K562 (cell line): Measurements from ENCODE around the gene ZC3H10. TPM values are rescaled to one million over a fixed set of nuclear protein-coding genes. Genes with fewer than 3 reads are reported as not detected.
A peak's percentile ranks its signal among the peaks of the same experiment; 100 is the strongest.

ENCODE experiments used
- ASH1L ChIP-seq: fragments of 450-650 bp; IDR thresholded peaks from 2 replicates; pipeline ENCODE4 v1.6.1; 2018; ENCODE audit warnings: borderline replicate concordance, mild to moderate bottlenecking, low read depth; ENCODE audit not compliant: partially characterized antibody
- BRF1 ChIP-seq: IDR thresholded peaks from 3 replicates; pipeline ENCODE4 v1.6.1; 2011; ENCODE audit warnings: borderline replicate concordance, mild to moderate bottlenecking; ENCODE audit not compliant: insufficient read length; ENCODE audit errors: extremely low read depth
- CBFA2T3 ChIP-seq: fragments of 450-650 bp; IDR thresholded peaks from 2 replicates; pipeline ENCODE4 v1.6.1; 2017
- CBX8 ChIP-seq: fragments of 200-600 bp; sonication (generic); IDR thresholded peaks from 2 replicates; pipeline ENCODE4 v1.6.1; 2012; ENCODE audit warnings: borderline replicate concordance, mixed run types, low read depth, mild to moderate bottlenecking, moderate library complexity, mixed read lengths, low read length, control low read depth, inconsistent platforms; ENCODE audit not compliant: poor library complexity, severe bottlenecking; ENCODE audit errors: extremely low read depth
- CCAR2 ChIP-seq: fragments of 200-400 bp; formaldehyde crosslinking; IDR thresholded peaks from 2 replicates; pipeline ENCODE4 v1.6.1; 2017; ENCODE audit warnings: mild to moderate bottlenecking, low read depth, low read length
- EZH2 ChIP-seq: IDR thresholded peaks from 2 replicates; pipeline ENCODE4 v1.6.1; 2012; ENCODE audit warnings: low read depth, mild to moderate bottlenecking, inconsistent platforms, low read length, borderline replicate concordance
- KLF1 ChIP-seq: fragments of 450-650 bp; IDR thresholded peaks from 2 replicates; pipeline ENCODE4 v1.6.1; 2016; ENCODE audit warnings: missing genetic modification characterization, missing compliant biosample characterization
- MAFF ChIP-seq: IDR thresholded peaks from 2 replicates; pipeline ENCODE4 v1.6.1; 2012; ENCODE audit warnings: low read length, improper control_type of control experiment
- MITF ChIP-seq: IDR thresholded peaks from 2 replicates; pipeline ENCODE4 v1.6.1; 2014; ENCODE audit warnings: antibody characterized with exemption
- RBM34 ChIP-seq: fragments of 200-400 bp; formaldehyde crosslinking; IDR thresholded peaks from 2 replicates; pipeline ENCODE4 v1.6.1; 2018; ENCODE audit warnings: low read length, borderline replicate concordance; ENCODE audit not compliant: insufficient read depth
- REST ChIP-seq, 2 experiments: fragments of 450-650 bp; formaldehyde crosslinking in 1 of 2; IDR thresholded peaks; 2 replicates each; pipeline versions ENCODE4 v1.4.0 to v1.6.1; 2014 to 2020; ENCODE audit warnings: mild to moderate bottlenecking in 2 of 2, borderline replicate concordance in 1 of 2, low read depth in 1 of 2
- TAF9B ChIP-seq: fragments of 450-650 bp; IDR thresholded peaks from 2 replicates; pipeline ENCODE4 v1.6.1; 2018; ENCODE audit warnings: mild to moderate bottlenecking; ENCODE audit not compliant: partially characterized antibody
- TCFL5 ChIP-seq: fragments of 250-450 bp; sonication (Bioruptor Pico); conservative IDR thresholded peaks from 2 replicates; pipeline ENCODE4 v1.6.1; 2021; ENCODE audit warnings: mild to moderate bottlenecking, moderate library complexity, matching md5 sums
- ZC3H11A ChIP-seq: IDR thresholded peaks from 2 replicates; pipeline ENCODE4 v1.6.1; 2012; ENCODE audit warnings: low read depth, low read length, improper control_type of control experiment
- ZNF197 ChIP-seq: fragments of 200-800 bp; sonication (Bioruptor generic); IDR thresholded peaks from 2 replicates; pipeline ENCODE4 v1.6.1; 2016; ENCODE audit warnings: low read depth, missing genetic modification characterization, missing compliant biosample characterization
- polyA plus RNA-seq, 8 experiments: library from polyadenylated mRNA; depleted of rRNA in 4 of 8; stranded (reverse) in 5 of 8; unstranded in 3 of 8; fragments of >200 nt; fragmentation: Nextera tagmentation in 2 of 8; fragmentation: Illumina TruSeq in 1 of 8; extraction: Ambion mirVana in 2 of 8; extraction: Trizol in 1 of 8; gene quantifications; 2 replicates each; pipeline versions ENCODE4 v1.2.1 to v1.2.3, GENCODE V29; 2011 to 2014; ENCODE audit warnings: inconsistent platforms in 1 of 8, missing spikeins in 1 of 8
- total RNA-seq, 7 experiments: library from RNA; depleted of rRNA in 6 of 7; stranded (reverse); fragments of >200 nt in 6 of 7; fragmentation: Illumina TruSeq in 2 of 7; extraction: Trizol in 2 of 7; gene quantifications; 2 replicates each; pipeline versions ENCODE4 v1.2.1 to v1.2.3, GENCODE V29; 2011 to 2021; ENCODE audit warnings: low replicate concordance in 1 of 7
- TF ChIP-seq, protein P1 (sequence below): fragments of 250-450 bp; sonication (Bioruptor Pico); IDR thresholded peaks from 2 replicates; pipeline ENCODE4 v1.8.0; 2021; ENCODE audit warnings: mild to moderate bottlenecking, moderate library complexity

The ZC3H10 gene
- total and polyA plus RNA-seq, 9 of the 15 experiments (the other 6 are each of a cell fraction or from before 2014, with no cell fraction given), result 0.31 to 4.1 (median 1.6) TPM

DNA sequence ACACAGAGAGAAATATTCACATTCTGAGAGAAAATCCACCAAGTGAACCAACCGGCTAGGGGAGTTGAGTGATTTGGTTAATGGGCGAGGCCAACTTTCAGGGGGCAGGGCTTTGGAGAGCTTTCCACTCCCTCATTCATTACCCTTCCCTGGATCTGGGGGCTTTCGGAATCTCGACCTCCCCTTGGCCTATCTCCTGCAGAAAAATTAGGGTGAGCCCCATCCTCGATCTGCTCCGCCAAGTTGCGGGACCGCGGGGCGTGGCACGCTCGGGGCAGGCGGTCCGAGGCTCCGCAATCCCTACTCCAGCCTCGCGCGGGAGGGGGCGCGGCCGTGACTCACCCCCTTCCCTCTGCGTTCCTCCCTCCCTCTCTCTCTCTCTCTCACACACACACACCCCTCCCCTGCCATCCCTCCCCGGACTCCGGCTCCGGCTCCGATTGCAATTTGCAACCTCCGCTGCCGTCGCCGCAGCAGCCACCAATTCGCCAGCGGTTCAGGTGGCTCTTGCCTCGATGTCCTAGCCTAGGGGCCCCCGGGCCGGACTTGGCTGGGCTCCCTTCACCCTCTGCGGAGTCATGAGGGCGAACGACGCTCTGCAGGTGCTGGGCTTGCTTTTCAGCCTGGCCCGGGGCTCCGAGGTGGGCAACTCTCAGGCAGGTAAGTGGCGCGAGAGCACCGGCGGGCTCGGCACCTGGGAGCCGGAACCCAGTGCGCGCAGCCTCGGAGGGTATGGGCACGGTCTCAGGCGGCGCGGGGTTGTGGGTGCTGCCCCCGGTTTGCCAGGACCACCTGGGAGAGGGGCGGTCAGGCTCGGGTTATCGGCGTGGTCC lies 38.1 kb upstream of the ZC3H10 start, which contains the start of gene ERBB3 (continued):
- TF ChIP-seq, protein P1, sequence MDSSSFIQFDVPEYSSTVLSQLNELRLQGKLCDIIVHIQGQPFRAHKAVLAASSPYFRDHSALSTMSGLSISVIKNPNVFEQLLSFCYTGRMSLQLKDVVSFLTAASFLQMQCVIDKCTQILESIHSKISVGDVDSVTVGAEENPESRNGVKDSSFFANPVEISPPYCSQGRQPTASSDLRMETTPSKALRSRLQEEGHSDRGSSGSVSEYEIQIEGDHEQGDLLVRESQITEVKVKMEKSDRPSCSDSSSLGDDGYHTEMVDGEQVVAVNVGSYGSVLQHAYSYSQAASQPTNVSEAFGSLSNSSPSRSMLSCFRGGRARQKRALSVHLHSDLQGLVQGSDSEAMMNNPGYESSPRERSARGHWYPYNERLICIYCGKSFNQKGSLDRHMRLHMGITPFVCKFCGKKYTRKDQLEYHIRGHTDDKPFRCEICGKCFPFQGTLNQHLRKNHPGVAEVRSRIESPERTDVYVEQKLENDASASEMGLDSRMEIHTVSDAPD, result no peak
- TF ChIP-seq TAF9B (no peak), MAFF (no peak), CCAR2 (no peak), KLF1 (peak; percentile 40; the same call in 1 of the 2 replicates), REST (IDR thresholded peaks at IDR 0.05; ENCODE audit: borderline replicate concordance) (no peak), REST (CRISPR knock-in tag; IDR thresholded peaks at IDR 0.05; ENCODE audit: low read depth) (no peak), EZH2 (no peak), BRF1 (no peak), RBM34 (no peak), TCFL5 (CRISPR knock-in tag) (no peak), ZC3H11A (no peak), ZNF197 (CRISPR knock-in tag) (no peak), CBFA2T3 (no peak), CBX8 (no peak), MITF (no peak), ASH1L (no peak)
